NCI-H2029 treated with DMSO at 0.1 percent for 48 hours (cell line): ENCODE measurements around the gene PINK1.
A peak's percentile ranks its signal among the peaks of the same experiment; 100 is the strongest.
"Not testable (repeated sequence)": the region's sequence is repeated elsewhere in the genome, so short reads cannot be mapped to it uniquely, and the experiment has no call there.

ENCODE experiments used
- DNase-seq: peaks from one replicate; lab custom pipeline; 2025; lab: John Stamatoyannopoulos, UW

PINK1 gene

GRCh38 chr1:20633190-20634064, at the start of gene PINK1:
PINK1 (plus strand) TSS chr1:20633458; CDS start chr1:20633549, 91 bp downstream.
- DNase-seq: peak; percentile 48

GRCh38 chr1:20584890-20585289, 48.4 kb upstream of the PINK1 start:
- no peak for DNase-seq

- no peak for DNase-seq
Measured at GRCh38 chr1:20586953-20587660, 46.2 kb upstream of the PINK1 start.

- DNase-seq: no peak
Measured at GRCh38 chr1:20587661-20588053, 45.6 kb upstream of the PINK1 start.

GRCh38 chr1:20588634-20589225, 44.5 kb upstream of the PINK1 start, which contains the start of gene CDA:
CDA (plus strand) TSS chr1:20589097; CDS start chr1:20589130, 33 bp downstream.
- DNase-seq: no peak

- DNase-seq: no peak
Measured at GRCh38 chr1:20589331-20590278, 43.7 kb upstream of the PINK1 start.

GRCh38 chr1:20590306-20590777, 42.9 kb upstream of the PINK1 start:
- no peak for DNase-seq

- no peak for DNase-seq
Measured at GRCh38 chr1:20593756-20594155, 39.5 kb upstream of the PINK1 start.

- no peak for DNase-seq
Measured at GRCh38 chr1:20594746-20595145, 38.5 kb upstream of the PINK1 start.

GRCh38 chr1:20596106-20596505, 37.2 kb upstream of the PINK1 start:
- no peak for DNase-seq

GRCh38 chr1:20597650-20598049, 35.6 kb upstream of the PINK1 start:
- DNase-seq: no peak

- DNase-seq: no peak
Measured at GRCh38 chr1:20600156-20600555, 33.1 kb upstream of the PINK1 start.

GRCh38 chr1:20601129-20601825, 32.0 kb upstream of the PINK1 start:
- no peak for DNase-seq

- no peak for DNase-seq
Measured at GRCh38 chr1:20602851-20603450, 30.3 kb upstream of the PINK1 start.

GRCh38 chr1:20603504-20604464, 29.5 kb upstream of the PINK1 start:
- no peak for DNase-seq

- DNase-seq: no peak
Measured at GRCh38 chr1:20604678-20605077, 28.6 kb upstream of the PINK1 start.

GRCh38 chr1:20606801-20607570, 26.3 kb upstream of the PINK1 start:
- not testable (repeated sequence) for DNase-seq

- no peak for DNase-seq
Measured at GRCh38 chr1:20609541-20609940, 23.7 kb upstream of the PINK1 start.
